Measurements from ENCODE around the gene C20orf173.

DNA sequence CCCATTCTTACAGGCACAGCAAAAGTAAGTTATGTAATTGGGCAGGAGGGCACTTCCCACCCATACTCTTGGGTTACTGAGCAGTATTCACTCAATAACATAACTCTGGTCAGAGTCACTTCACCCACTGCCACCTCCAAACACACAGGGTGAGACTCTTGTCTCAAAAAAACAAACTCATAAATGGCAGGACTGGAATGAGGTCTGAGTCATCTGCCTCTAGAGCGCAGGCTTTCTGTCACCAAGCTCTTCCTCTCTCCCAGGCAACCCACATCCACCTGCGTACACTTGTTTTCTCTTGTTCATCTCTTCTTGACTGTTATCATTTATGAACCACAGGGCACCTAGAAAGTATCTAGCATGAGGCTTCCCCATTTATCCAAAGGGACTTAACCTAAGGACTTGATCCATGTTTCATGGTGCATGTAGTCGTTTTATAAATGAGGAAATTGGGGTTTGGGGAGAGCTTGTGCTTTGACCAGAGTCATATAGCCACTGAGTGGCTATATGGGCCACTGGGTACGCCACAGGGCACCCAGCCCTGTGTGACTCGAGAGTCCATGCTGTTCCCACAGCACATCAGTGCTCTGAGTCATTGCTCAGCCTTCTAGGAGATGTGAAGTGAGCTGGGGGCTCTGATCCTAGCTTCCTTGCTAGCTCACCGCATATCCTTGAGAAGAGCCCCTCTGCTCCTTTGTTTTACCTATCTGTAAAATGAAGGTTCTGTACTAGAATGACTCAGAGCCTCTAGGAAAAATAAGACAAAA lies 22.4 kb downstream of the C20orf173 start:
- TF ChIP-seq, protein P1, sequence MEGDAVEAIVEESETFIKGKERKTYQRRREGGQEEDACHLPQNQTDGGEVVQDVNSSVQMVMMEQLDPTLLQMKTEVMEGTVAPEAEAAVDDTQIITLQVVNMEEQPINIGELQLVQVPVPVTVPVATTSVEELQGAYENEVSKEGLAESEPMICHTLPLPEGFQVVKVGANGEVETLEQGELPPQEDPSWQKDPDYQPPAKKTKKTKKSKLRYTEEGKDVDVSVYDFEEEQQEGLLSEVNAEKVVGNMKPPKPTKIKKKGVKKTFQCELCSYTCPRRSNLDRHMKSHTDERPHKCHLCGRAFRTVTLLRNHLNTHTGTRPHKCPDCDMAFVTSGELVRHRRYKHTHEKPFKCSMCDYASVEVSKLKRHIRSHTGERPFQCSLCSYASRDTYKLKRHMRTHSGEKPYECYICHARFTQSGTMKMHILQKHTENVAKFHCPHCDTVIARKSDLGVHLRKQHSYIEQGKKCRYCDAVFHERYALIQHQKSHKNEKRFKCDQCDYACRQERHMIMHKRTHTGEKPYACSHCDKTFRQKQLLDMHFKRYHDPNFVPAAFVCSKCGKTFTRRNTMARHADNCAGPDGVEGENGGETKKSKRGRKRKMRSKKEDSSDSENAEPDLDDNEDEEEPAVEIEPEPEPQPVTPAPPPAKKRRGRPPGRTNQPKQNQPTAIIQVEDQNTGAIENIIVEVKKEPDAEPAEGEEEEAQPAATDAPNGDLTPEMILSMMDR (IDR thresholded peaks at IDR 0.05) = no peak
- TF ChIP-seq POLR2AphosphoS5 (IDR thresholded peaks at IDR 0.05) (no peak), POLR2A (IDR thresholded peaks at IDR 0.05) (no peak), EP300 (IDR thresholded peaks at IDR 0.05) (no peak)
